GM21515 (cell line): Measurements from ENCODE around the gene BOK.
"Not testable (repeated sequence)": the region's sequence is repeated elsewhere in the genome, so short reads cannot be mapped to it uniquely, and the experiment has no call there.

Experiments used
- ATAC-seq: cut with Tn5 transposase; IDR thresholded peaks from one replicate; pipeline ENCODE4 v1.9.1; 2021; ENCODE audit not compliant: unreplicated experiment

Gene BOK

GRCh38 chr2:241571821-241572620, 13.5 kb downstream of the BOK start:
- no peak for ATAC-seq

DNA sequence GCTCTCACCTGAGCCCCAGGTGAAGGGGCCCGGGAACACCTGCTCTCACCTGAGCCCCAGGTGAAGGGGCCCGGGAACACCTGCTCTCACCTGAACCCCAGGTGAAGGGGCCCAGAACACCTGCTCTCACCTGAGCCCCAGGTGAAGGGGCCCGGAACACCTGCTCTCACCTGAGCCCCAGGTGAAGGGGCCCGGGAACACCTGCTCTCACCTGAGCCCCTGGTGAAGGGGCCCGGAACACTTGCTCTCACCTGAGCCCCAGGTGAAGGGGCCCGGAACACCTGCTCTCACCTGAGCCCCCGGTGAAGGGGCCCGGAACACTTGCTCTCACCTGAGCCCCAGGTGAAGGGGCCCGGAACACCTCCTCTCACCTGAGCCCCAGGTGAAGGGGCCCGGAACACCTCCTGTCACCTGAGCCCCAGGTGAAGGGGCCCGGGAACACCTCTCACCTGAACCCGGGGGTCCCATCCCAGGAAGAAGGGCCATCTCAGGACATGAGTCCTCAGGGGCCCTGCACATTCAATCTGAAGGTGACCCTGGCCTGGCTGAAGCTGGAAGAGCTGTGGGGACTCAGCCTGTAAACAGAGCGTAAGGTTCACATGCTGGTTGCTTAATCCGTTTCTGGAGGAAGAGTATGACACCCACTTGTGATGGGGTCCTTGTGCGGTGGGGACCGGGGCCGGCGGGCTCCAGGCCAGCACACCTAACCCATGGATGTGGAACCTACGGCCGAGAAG, 14.5 kb downstream of the BOK start:
- ATAC-seq, result not testable (repeated sequence)

- ATAC-seq, result no peak
Observed at GRCh38 chr2:241573741-241574140, 15.2 kb downstream of the BOK start.

GRCh38 chr2:241574911-241575623, 16.5 kb downstream of the BOK start:
- no peak for ATAC-seq

GRCh38 chr2:241575624-241576292, 17.2 kb downstream of the BOK start:
- no peak for ATAC-seq

DNA sequence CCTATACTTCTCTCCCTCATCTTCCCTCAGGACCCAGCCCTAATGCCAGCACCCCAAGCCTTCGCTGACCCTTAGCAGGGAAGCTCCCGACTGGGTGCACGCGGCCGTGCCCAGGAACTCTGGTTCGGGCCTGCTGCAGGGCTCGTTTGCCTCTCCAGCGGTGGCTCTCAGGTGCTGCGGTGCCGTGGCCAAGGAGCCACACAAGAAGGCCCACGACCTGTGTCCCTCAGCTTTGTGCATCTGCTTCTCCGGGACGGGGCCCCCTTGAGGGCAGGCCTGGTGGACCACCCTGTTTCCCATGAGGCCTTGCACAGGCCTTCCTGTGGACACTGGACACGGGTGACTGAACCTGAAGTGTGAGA, 17.7 kb downstream of the BOK start:
- ATAC-seq, result no peak

- ATAC-seq, result no peak
Observed at GRCh38 chr2:241577413-241578122, 19.0 kb downstream of the BOK start.

- ATAC-seq, result no peak
Observed at GRCh38 chr2:241579281-241579680, 20.7 kb downstream of the BOK start.

GRCh38 chr2:241582328-241582727, 23.8 kb downstream of the BOK start:
- ATAC-seq, result no peak

- ATAC-seq, result no peak
Observed at GRCh38 chr2:241582806-241583205, 24.3 kb downstream of the BOK start.

DNA sequence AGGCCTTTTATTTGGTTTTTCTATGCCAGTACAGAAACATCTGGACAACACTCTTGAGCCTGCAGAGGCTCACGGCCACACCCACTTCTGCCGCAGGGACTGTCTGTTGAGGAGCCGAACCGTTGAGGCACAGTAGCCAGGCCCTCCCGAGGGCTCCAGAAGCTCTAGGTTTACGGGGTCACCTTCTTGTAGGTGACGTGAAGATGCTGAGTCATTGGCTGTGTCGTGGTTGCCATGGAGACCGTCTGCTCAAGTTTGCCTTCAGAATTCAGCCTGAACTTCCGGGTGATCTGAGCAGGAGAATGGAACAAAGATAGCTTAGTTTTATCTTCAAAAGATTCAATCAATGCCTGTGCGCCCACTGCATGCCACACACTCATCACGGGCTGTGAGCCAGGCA, 25.9 kb downstream of the BOK start:
- ATAC-seq, result no peak

DNA sequence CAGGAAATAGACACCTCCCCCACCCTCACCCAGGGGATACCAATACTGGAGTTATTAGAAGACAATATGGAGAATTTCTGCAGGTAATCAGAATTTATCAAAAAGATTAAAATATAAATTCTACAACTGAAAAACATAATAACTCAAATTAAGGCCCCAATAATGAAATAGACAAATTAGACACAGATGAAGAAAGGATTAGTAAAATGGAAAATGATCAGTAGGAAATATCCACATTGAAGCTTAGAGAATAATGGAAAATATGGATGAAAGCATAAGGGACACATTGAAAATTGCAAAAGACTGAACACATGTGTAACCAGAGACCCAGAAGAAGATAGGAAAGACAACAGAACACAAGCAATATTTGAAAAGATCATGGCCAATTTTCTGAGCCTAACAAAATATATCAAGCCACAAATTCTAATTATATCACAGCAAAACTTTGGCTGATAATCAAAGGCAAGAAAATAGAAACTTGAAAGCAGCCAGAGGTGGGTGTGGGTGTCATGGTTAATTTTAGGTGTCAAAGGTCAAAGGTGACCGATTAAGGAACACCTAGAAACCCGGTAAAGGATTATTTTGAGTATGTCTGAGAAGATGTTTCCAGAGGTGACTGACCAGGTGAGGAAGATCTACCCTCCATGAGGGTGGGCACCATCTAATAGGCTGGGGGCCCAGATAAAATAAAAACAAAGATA, 28.2 kb downstream of the BOK start:
- no peak for ATAC-seq

- not testable (repeated sequence) for ATAC-seq
Observed at GRCh38 chr2:241589863-241590262, 31.3 kb downstream of the BOK start.

DNA sequence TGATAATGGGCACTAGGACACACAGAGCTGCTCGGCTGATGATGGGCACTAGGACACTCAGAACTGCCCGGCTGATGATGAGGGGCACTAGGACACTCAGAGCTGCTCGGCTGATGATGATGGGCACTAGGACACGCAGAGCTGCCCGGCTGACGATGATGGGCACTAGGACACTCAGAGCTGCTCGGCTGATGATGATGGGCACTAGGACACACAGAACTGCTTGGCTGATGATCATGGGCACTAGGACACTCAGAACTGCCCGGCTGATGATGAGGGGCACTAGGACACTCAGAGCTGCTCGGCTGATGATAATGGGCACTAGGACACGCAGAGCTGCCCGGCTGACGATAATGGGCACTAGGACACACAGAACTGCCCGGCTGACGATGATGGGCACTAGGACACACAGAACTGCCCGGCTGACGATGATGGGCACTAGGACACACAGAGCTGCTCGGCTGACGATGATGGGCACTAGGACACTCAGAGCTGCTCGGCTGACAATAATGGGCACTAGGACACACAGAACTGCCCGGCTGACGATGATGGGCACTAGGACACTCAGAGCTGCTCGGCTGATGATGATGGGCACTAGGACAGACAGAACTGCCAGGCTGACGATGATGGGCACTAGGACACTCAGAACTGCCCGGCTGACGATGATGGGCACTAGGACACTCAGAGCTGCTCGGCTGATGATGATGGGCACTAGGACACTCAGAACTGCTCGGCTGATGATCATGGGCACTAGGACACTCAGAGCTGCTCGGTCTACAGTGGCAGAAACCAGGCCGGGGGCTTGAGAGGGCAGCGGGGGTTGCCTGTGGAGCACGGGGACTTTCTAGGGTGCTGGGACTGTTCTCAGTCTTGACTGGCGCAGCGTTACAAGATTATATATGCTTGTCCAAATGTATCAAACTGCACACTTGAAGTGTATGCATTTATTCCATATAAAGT, 32.2 kb downstream of the BOK start:
- not testable (repeated sequence) for ATAC-seq

DNA sequence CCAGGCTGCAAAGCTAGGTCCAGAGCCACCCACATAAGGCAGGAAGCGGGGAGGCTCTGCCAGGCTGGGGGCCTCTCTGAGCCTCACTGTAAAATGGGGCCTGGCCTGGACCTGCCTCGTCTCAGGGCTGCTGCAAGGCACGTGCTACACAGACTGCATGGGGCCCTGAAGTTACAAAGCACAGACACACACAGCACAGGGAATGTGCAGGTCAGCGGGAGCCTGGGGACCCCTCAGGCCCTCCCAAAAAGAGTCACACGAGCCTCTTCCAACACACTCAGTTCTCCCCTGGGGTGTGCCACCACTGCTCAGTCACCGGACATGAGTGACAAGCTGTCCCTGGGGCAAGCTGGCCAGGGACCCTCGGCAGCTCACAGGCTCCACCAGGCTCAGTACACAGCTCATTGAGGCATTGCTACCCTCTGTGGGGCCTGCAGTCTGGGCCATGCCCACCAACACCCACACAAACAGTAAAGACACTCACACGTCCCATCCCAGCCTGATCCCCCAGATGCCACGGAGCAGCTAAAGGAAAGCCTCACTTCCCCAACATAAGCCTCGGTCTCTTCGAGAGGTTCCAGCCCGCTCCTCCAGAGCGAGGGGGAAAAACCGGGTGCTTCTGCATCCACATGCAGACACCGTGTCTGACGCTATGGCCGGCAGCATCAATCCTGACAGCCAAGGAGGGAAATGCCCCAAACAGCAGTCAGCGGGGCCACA, 33.7 kb downstream of the BOK start:
- no peak for ATAC-seq

GRCh38 chr2:241593271-241593670, 34.7 kb downstream of the BOK start:
- no peak for ATAC-seq

DNA sequence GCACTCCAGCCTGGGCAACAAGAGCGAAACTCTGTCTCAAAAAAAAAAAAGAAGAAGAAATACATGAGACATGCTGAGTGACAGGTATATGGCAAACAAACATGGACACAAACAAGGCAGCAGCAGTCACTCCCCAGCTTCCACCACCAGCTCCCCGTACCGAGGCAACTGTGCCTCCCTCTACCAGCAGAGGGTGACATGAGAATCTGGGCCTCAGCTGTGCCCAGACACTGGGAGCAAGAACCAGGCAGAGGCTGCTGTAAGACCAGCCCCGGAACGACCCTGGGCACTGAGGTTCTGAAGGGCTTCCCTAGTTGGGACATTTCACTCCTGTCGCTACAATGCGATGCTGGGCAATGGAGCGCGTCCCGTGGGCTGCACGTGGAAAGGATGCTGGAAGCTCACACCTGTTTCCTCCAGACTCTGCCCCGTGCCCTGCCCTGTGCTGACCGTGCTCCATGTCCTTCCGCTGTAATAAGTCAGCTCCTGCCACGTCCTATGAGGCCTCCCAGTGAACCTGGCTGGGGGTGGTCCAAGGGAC, 37.1 kb downstream of the BOK start:
- ATAC-seq, result no peak

DNA sequence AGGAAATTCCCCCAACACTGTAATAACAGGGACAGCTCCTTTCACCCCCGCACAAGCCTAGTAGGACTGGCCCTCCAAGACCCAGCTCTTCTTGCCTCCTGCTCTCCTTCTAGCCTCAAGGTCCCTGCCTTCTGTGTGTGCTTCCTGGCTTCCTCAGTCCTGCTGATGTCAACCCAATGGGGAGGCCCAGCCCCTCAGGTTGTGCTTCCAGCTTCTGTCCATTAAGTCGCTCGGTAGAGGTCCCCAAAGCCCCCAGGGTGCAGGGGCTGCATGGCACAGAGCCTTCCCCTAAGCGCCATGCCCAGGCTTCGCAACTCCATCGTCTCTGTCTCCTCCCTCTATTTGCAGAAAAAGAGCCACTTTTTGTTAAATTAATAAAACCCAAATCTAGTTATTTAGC, 39.0 kb downstream of the BOK start:
- ATAC-seq, result no peak
